Subcutaneous adipose tissue (tissue), 4 donors: ENCODE measurements around the gene SPTSSB. TPM values are rescaled to one million over a fixed set of nuclear protein-coding genes. Genes with fewer than 3 reads are reported as not detected.

Experiments used
- total RNA-seq, 4 donors: library from RNA; depleted of rRNA; stranded (reverse); fragments of >200 nt; gene quantifications; one replicate each; pipeline ENCODE4 v1.1.0, GENCODE V29; 2016
- TF ChIP-seq, protein P1 (sequence below): fragments of 450-650 bp; IDR thresholded peaks from one replicate; pipeline ENCODE4 v1.5.1; 2016; ENCODE audit warnings: low read depth, mild to moderate bottlenecking, control low read depth, antibody characterized with exemption, moderate library complexity

Gene SPTSSB
- total RNA-seq, 4 donors from 2014 or later, result 0.51 TPM; not detected in 3

DNA sequence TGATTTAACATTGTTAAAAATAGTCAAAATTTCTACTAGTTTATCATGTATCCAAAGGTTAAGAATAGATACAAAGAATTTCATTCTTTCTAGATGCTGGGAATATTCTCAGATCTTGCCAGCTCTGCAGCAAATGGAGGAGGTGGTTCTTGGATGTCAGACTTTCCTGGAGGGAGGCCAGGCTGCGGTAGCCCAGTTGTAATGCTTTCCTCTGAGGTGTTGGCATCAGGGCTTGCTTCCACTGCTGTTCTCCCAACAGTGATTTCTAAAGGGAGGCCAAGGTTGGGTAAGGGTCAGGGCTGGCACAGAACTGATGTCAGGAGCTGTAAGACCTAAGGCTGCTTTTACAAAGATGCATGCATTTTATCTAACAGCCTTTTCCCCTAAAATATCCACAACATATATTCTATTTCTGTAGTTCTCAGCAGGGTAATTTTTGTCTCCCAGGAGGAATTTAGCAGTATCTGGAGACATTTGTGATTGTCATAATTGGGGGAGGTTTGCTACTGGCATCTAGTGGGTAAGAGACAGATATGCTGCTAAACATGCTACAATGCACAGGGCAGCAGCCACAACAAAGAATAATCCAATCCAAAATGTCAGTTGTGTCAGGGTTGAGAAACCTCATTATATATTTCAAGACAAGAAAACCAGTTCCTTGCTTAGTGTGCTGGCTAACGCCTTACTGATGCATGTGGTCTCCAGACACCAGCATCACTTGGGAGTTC lies 42.0 kb upstream of the SPTSSB start:
- TF ChIP-seq, protein P1, sequence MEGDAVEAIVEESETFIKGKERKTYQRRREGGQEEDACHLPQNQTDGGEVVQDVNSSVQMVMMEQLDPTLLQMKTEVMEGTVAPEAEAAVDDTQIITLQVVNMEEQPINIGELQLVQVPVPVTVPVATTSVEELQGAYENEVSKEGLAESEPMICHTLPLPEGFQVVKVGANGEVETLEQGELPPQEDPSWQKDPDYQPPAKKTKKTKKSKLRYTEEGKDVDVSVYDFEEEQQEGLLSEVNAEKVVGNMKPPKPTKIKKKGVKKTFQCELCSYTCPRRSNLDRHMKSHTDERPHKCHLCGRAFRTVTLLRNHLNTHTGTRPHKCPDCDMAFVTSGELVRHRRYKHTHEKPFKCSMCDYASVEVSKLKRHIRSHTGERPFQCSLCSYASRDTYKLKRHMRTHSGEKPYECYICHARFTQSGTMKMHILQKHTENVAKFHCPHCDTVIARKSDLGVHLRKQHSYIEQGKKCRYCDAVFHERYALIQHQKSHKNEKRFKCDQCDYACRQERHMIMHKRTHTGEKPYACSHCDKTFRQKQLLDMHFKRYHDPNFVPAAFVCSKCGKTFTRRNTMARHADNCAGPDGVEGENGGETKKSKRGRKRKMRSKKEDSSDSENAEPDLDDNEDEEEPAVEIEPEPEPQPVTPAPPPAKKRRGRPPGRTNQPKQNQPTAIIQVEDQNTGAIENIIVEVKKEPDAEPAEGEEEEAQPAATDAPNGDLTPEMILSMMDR, result no peak

DNA sequence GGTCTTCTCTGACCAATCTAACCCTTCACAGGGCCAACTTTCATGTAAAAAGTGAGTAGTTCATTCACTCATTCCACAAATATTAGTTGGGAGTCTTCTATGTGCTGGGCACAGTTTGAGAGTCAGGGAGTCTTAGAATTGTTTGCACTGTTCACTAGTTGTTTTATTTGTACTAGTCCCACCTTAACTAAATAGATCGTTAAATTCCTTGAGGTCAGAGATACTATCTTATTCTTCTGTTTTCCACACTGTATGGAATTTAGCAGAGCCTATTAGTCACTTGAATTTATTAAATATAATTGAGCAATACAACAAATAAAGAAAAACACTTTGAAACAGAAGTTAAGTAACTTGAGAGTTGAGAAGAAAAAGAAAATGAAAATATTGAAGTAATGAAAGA lies 40.8 kb upstream of the SPTSSB start:
- TF ChIP-seq, protein P1, result no peak

DNA sequence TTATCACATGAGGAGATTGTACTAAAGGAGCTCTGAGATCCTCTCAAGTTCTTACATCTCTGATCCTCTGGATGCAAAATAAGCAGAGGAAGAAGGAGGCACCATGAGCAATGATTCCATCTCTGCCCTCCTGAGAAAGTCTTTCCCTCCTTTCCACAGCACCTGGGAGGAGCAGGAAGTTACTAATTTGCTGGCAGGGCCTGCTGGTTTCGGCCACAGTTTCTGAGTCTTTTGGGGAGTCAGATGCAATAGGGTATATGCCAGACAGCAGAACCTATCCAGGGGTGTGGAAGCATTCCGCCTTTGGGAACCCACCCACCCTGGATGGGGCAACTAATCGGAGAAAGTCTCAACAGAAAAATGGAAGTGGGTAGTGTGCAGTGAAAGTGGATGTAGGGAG lies 38.5 kb upstream of the SPTSSB start:
- TF ChIP-seq, protein P1, result no peak

DNA sequence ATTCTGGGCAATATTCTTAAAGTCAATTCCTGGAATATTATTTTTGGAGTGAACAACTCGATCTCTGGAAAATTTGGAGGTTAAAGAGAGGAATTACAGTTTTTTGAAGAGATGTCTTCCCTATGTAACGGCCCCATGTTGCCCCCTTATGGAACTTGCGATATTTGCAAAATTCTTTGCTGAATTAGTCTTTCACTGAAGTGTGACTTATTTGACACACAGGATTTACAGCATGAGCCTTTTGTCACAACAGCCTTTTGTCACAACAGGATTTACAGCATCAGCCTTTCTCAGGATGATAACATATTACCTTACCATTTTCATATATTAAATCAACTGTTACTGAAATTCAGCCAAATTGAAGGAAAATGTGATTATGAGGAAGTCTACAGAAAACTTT lies 37.8 kb upstream of the SPTSSB start:
- TF ChIP-seq, protein P1, result no peak

DNA sequence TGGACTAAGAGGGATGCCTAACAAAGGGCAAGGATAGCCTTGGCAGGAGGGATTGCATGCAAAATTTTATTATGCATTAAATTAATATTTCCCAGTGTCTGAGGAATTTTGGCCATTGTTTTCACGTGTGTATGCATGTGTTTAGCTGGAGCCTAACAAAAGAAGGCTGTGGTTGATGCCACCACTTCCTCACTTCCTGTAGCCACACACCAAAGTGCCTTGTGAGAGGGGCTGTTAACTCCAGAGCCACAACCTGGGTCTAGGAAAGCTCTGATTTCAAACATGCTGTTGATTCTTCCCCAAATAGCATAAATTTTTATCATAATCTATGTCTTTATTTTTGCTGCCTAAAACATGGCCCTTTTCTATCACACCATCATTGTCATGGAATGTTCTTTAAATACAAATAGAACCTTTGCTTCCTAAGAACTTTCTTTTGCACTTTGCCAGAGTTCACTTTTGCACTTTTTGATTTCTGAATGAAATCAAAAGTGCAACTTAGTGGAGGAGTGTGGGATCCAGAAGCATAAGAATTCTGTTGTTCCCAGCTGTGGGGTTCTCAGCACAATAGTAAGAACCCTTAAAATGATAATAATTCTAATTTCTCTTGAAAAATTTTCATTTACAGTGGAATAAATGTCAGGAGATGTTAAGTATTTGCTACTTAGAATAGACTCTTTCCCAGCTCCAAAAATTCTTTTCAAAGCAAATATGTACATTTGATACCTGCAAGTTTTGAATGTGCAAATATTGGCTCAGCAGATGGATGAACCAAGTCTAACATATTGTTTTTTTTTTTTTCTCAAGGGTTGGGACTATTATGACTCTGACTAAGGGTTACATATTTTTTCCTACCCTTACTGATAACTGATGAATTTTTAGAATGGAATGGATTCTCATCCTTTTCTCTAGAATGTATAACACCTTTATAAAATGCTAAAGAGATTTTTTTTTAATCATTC lies 35.6 kb upstream of the SPTSSB start:
- TF ChIP-seq, protein P1, result no peak

DNA sequence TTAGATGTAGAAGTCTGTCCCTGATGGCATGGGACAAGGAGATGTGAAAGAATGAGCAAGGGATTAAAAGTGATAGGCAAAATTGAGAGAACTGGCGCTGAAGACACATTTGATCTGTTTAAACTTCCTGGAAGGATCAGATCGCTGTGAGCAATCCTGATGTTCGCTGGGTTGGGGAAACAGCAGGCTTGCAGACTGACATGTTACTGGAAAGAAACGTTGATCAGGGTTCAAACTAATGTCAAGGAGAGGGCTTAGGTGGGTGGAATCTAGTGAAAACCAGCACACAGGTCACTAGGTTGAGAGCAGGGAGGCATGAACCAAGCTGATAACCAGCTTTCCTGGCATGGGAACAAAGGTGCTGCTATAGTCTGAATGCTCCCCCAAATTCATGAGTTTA lies 34.5 kb upstream of the SPTSSB start:
- TF ChIP-seq, protein P1, result no peak

DNA sequence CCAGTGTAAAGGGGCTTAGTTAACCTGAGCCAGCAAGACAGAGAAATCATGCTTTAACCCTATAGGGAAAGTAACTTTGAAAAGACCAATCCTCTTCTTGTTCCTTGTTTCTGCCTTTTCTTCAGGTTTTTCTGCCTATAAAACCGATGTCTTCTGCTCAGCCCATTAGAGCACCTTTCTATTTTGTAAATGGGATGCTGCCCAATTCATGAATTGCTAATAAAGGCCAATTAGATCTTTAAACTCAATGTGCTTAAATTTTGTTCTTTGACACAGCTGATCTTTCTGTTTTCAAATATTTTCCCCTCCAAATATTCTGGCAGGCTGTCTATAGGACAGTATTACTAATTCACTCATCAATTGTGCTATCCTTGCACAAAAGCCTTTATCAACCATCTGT lies 33.8 kb upstream of the SPTSSB start:
- TF ChIP-seq, protein P1, result no peak
